ENCODE data around the gene GFRA4. TPM values are rescaled to one million over a fixed set of nuclear protein-coding genes. Genes with fewer than 3 reads are reported as not detected.

The GFRA4 gene
- total and polyA plus RNA-seq, 4 donors = 0.15 TPM; not detected in 3

- 85% methylated on average over 4 of the region's 4 CpGs for WGBS (ENCODE audit: insufficient coverage)
- no peak for DNase-seq (ENCODE audit: low read depth in 4 of 6, low spot score in 6 of 6)
- Histone ChIP-seq H3K4me3 (ENCODE audit: low read depth, low read length) (no peak overlapping the region), H3K27me3 (ENCODE audit: control insufficient read depth, insufficient read depth, low read length) (peaks cover 7% of the 10 kb centered on the region), H3K9me3 (ENCODE audit: control insufficient read depth, insufficient read depth, low read length) (no peaks in the 10 kb centered on the region), H3K27ac (ENCODE audit: low read depth, low read length) (no peak overlapping the region), H3K4me1 (ENCODE audit: control insufficient read depth, insufficient read depth, low read length) (peaks cover 22% of the 10 kb centered on the region), H3K36me3 (ENCODE audit: control insufficient read depth, insufficient read depth, low read length) (peaks cover 13% of the 10 kb centered on the region)
Observed at GRCh38 chr20:3655131-3655405, 8.1 kb downstream of the GFRA4 start.

- H3K4me1 ChIP-seq (ENCODE audit: control insufficient read depth, insufficient read depth, low read length) = peaks cover 17% of the 10 kb centered on the region
- no peak for DNase-seq (ENCODE audit: low read depth in 4 of 6, low spot score in 6 of 6)
- WGBS (ENCODE audit: insufficient coverage) = 81% methylated on average over 12 of the region's 17 CpGs
Observed at GRCh38 chr20:3654326-3655130, 8.7 kb downstream of the GFRA4 start.

GRCh38 chr20:3653921-3654320 lies 9.3 kb downstream of the GFRA4 start:
- H3K36me3 ChIP-seq (ENCODE audit: control insufficient read depth, insufficient read depth, low read length) = peaks cover 16% of the 10 kb centered on the region
- 62% methylated on average over 2 of the region's 2 CpGs for WGBS (ENCODE audit: insufficient coverage)
- H3K4me1 ChIP-seq (ENCODE audit: control insufficient read depth, insufficient read depth, low read length) = peaks cover 13% of the 10 kb centered on the region
- no peak overlapping the region for H3K4me3 ChIP-seq (ENCODE audit: low read depth, low read length)
- DNase-seq (ENCODE audit: low read depth in 4 of 6, low spot score in 6 of 6) = no peak
- no peak overlapping the region for H3K27ac ChIP-seq (ENCODE audit: low read depth, low read length)
- H3K9me3 ChIP-seq (ENCODE audit: control insufficient read depth, insufficient read depth, low read length) = no peaks in the 10 kb centered on the region
- no peaks in the 10 kb centered on the region for H3K27me3 ChIP-seq (ENCODE audit: control insufficient read depth, insufficient read depth, low read length)

More at GRCh38 chr20:3654326-3655130, 8.7 kb downstream of the GFRA4 start:
- Histone ChIP-seq H3K27me3 (ENCODE audit: control insufficient read depth, insufficient read depth, low read length) (peaks cover 2% of the 10 kb centered on the region), H3K4me3 (ENCODE audit: low read depth, low read length) (no peak overlapping the region), H3K27ac (ENCODE audit: low read depth, low read length) (no peak overlapping the region), H3K36me3 (ENCODE audit: control insufficient read depth, insufficient read depth, low read length) (peaks cover 13% of the 10 kb centered on the region), H3K9me3 (ENCODE audit: control insufficient read depth, insufficient read depth, low read length) (no peaks in the 10 kb centered on the region)

- no peak for DNase-seq (ENCODE audit: low read depth in 4 of 6, low spot score in 6 of 6)
- Histone ChIP-seq H3K27me3 (ENCODE audit: control insufficient read depth, insufficient read depth, low read length) (no peaks in the 10 kb centered on the region), H3K36me3 (ENCODE audit: control insufficient read depth, insufficient read depth, low read length) (peaks cover 21% of the 10 kb centered on the region), H3K27ac (ENCODE audit: low read depth, low read length) (no peak overlapping the region), H3K9me3 (ENCODE audit: control insufficient read depth, insufficient read depth, low read length) (no peaks in the 10 kb centered on the region), H3K4me1 (ENCODE audit: control insufficient read depth, insufficient read depth, low read length) (peaks cover 12% of the 10 kb centered on the region), H3K4me3 (ENCODE audit: low read depth, low read length) (no peak overlapping the region)
- WGBS (ENCODE audit: insufficient coverage) = 88% methylated on average over 8 of the region's 10 CpGs
Observed at GRCh38 chr20:3652676-3653596, 10.3 kb downstream of the GFRA4 start.

GRCh38 chr20:3652221-3652620 lies 11.0 kb downstream of the GFRA4 start:
- H3K4me1 ChIP-seq (ENCODE audit: control insufficient read depth, insufficient read depth, low read length) = peaks cover 12% of the 10 kb centered on the region
- no peaks in the 10 kb centered on the region for H3K9me3 ChIP-seq (ENCODE audit: control insufficient read depth, insufficient read depth, low read length)
- 100% methylated on average over 5 of the region's 9 CpGs for WGBS (ENCODE audit: insufficient coverage)

GRCh38 chr20:3651204-3651962 lies 11.8 kb downstream of the GFRA4 start:
- Histone ChIP-seq H3K27ac (ENCODE audit: low read depth, low read length) (no peak overlapping the region), H3K9me3 (ENCODE audit: control insufficient read depth, insufficient read depth, low read length) (no peaks in the 10 kb centered on the region), H3K27me3 (ENCODE audit: control insufficient read depth, insufficient read depth, low read length) (no peaks in the 10 kb centered on the region), H3K36me3 (ENCODE audit: control insufficient read depth, insufficient read depth, low read length) (peaks cover 25% of the 10 kb centered on the region), H3K4me3 (ENCODE audit: low read depth, low read length) (no peak overlapping the region), H3K4me1 (ENCODE audit: control insufficient read depth, insufficient read depth, low read length) (peaks cover 17% of the 10 kb centered on the region)
- 88% methylated on average over 7 of the region's 9 CpGs for WGBS (ENCODE audit: insufficient coverage)
- no peak for DNase-seq (ENCODE audit: low read depth in 4 of 6, low spot score in 6 of 6)

More at GRCh38 chr20:3652221-3652620, 11.0 kb downstream of the GFRA4 start:
- Histone ChIP-seq H3K4me3 (ENCODE audit: low read depth, low read length) (no peak overlapping the region), H3K27ac (ENCODE audit: low read depth, low read length) (no peak overlapping the region), H3K36me3 (ENCODE audit: control insufficient read depth, insufficient read depth, low read length) (peaks cover 21% of the 10 kb centered on the region), H3K27me3 (ENCODE audit: control insufficient read depth, insufficient read depth, low read length) (no peaks in the 10 kb centered on the region)
- DNase-seq (ENCODE audit: low read depth in 4 of 6, low spot score in 6 of 6) = no peak

GRCh38 chr20:3648951-3649350 lies 14.2 kb downstream of the GFRA4 start:
- Histone ChIP-seq H3K4me1 (ENCODE audit: control insufficient read depth, insufficient read depth, low read length) (peaks cover 12% of the 10 kb centered on the region), H3K27ac (ENCODE audit: low read depth, low read length) (no peak overlapping the region), H3K9me3 (ENCODE audit: control insufficient read depth, insufficient read depth, low read length) (no peaks in the 10 kb centered on the region), H3K27me3 (ENCODE audit: control insufficient read depth, insufficient read depth, low read length) (no peaks in the 10 kb centered on the region), H3K36me3 (ENCODE audit: control insufficient read depth, insufficient read depth, low read length) (peaks cover 39% of the 10 kb centered on the region), H3K4me3 (ENCODE audit: low read depth, low read length) (no peak overlapping the region)
- peak in 2 of 6 donors; percentile 40 to 53 for DNase-seq (ENCODE audit: low read depth in 4 of 6, low spot score in 6 of 6)
- WGBS (ENCODE audit: insufficient coverage) = 50% methylated on average over 1 of the region's 9 CpGs

GRCh38 chr20:3647473-3647872 lies 15.7 kb downstream of the GFRA4 start:
- DNase-seq (ENCODE audit: low read depth in 4 of 6, low spot score in 6 of 6) = peak in 1 of 6 donors; percentile 80
- Histone ChIP-seq H3K4me3 (ENCODE audit: low read depth, low read length) (no peak overlapping the region), H3K4me1 (ENCODE audit: control insufficient read depth, insufficient read depth, low read length) (peaks cover 12% of the 10 kb centered on the region), H3K9me3 (ENCODE audit: control insufficient read depth, insufficient read depth, low read length) (no peaks in the 10 kb centered on the region), H3K36me3 (ENCODE audit: control insufficient read depth, insufficient read depth, low read length) (peaks cover 41% of the 10 kb centered on the region), H3K27ac (ENCODE audit: low read depth, low read length) (no peak overlapping the region), H3K27me3 (ENCODE audit: control insufficient read depth, insufficient read depth, low read length) (no peaks in the 10 kb centered on the region)

- Histone ChIP-seq H3K27ac (ENCODE audit: low read depth, low read length) (no peak overlapping the region), H3K36me3 (ENCODE audit: control insufficient read depth, insufficient read depth, low read length) (peaks cover 37% of the 10 kb centered on the region), H3K9me3 (ENCODE audit: control insufficient read depth, insufficient read depth, low read length) (no peaks in the 10 kb centered on the region), H3K4me3 (ENCODE audit: low read depth, low read length) (no peak overlapping the region), H3K27me3 (ENCODE audit: control insufficient read depth, insufficient read depth, low read length) (no peaks in the 10 kb centered on the region), H3K4me1 (ENCODE audit: control insufficient read depth, insufficient read depth, low read length) (peaks cover 12% of the 10 kb centered on the region)
- 83% methylated on average over 9 of the region's 13 CpGs for WGBS (ENCODE audit: insufficient coverage)
- no peak for DNase-seq (ENCODE audit: low read depth in 4 of 6, low spot score in 6 of 6)
Observed at GRCh38 chr20:3646651-3647050, 16.5 kb downstream of the GFRA4 start.

Measured in spinal cord (tissue), 10 donors.